HG03469 (cell line): ENCODE measurements around the gene SLC6A11.

Experiments used
- ATAC-seq: cut with Tn5 transposase; IDR thresholded peaks from one replicate; pipeline ENCODE4 v1.9.1; 2021; ENCODE audit warnings: mild to moderate bottlenecking, moderate library complexity, moderate number of reproducible peaks; ENCODE audit not compliant: unreplicated experiment

SLC6A11 gene

GRCh38 chr3:10816019-10816862 lies at the start of gene SLC6A11:
Gene SLC6A11, plus strand, starts transcription at chr3:10816228. Its CDS starts 38 bp downstream, at chr3:10816266.
- no peak for ATAC-seq

DNA sequence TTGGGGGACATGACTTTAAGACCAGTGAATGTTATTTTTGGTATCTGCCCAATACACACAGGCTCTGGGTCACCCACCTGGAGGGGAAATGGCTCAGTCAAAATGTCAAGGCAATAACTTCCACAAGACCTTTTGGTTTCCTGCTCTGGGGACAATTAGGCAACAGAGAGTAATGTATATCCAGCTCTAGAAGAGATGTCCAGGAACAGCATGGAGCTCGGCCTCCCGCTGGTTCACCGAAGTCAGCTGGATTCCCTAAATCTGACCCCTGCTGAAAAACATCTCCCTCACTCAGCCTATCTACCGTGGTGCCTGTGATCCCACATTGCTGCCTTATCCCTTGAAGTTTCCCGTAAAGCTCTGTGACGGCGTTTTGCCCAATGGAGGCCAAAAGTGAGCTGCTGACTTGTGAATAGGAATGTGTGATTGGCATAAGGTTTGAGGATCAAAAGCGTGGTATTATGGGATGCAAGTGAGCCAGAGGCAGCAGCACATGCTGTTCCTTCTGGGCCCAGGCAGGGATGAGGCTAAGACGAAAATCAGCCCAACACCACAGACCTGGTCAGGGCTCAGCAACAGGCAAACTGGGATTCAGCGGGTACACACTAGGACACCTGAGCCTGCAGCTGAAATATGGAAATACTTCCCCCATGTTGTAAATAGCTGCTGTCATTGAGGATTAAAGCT lies 47.2 kb upstream of the SLC6A11 start:
- ATAC-seq: no peak

DNA sequence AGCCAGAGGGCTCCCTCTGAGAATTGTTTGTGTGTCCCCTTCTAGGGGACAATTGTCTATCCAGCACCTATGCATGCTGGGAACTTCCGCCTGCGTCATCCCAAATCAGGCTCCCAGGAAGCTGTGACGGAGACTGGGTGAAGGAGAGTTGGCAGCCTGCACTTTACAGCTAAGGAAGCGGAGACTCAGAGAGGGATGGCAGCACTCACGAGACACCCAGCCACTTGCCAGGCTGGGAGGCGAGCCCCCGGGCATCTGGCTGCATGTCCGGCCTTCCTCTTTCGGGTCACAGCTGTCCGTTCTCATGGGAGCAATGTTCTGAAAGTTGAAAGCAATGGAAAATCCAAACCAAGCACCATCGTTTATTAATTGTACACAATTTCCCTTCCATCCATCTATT lies 45.5 kb upstream of the SLC6A11 start:
- no peak for ATAC-seq

- no peak for ATAC-seq
These were observed 45.0 kb upstream of the SLC6A11 start for GRCh38 chr3:10770981-10771380.

DNA sequence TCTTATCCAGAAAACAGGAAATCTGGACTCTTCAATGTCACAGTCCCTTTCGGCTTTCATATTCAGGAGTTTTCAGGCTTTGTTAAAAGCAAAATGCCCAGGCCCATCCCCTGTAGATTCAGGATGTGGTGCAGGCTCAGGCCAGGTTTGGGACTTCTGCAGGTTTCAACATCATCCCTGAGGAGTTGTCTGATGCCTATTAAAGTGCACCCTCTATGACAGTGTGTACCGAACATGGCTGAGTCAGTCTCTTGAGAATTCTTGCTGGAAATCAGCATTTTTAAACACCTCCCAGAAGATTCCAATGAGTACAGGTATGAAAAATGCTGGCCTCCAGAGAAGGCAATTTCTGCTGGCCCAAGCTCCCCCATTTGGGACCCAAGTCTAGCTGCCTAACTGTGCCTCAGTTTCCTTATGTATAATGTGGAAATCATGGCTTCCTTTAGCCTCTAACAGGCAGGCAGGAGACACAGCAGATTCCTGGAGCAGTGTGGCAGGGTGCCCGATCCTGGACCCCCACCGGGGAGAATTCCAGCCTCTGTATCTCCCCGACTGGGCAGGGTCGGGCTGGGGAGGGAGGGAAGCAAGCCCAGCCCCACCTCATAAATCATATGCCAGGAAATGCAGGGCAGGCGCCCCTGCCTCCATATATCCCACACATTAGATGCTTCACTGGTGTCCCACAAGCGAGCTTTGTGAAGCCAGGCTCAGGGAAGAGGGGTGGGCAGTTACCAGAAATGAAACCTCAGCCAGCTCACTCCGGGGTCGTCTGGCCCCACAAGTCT lies 44.4 kb upstream of the SLC6A11 start:
- no peak for ATAC-seq

- ATAC-seq: no peak
These were observed 43.5 kb upstream of the SLC6A11 start for GRCh38 chr3:10772271-10773161.

DNA sequence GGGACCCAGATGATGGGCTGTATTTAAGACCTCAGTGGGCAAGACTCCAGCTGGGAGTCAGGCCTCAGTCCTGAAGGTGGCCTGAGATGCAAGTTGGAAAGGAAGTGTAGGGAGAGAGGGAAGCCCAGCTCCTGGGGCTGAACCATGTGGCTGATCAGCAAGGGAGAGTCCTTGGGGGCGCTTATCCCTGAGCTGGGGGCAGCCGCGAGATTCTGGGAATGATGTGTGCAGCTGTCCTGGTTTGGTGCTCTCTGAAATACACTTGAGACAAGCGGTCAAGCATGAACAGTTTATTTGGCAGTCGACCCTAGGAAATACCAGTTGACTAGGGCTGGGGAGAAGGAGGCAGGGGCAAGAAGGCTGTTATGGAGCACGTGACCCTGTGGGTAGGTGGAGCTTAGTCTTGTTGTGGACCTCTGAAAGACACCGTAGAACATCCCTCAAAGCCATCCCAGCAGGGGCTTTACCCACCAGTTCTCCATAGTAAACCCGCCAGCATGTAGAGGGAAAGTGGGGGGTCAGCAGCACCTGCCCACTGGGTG lies 41.8 kb upstream of the SLC6A11 start:
- ATAC-seq: no peak

DNA sequence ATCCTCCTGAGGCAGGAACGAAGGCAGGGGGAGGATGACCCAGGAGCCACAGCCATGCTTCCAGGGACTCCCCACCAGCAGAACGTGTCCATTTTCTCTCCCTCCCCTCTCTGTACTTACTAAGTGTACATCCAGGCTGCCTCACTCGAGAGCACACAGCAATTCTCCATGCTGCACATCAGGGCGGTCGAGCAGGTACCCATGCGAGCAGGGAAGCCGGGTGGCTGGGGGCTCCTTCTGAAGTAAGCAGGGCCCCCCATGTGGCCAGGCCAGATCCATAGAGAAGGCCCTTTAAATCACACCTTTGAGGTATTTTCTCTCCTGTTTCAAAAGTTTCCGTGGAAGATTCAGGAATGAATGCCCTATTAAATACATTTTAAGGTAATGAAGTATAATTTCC lies 41.2 kb upstream of the SLC6A11 start:
- ATAC-seq: no peak

GRCh38 chr3:10775259-10775658 lies 40.8 kb upstream of the SLC6A11 start:
- ATAC-seq: no peak

DNA sequence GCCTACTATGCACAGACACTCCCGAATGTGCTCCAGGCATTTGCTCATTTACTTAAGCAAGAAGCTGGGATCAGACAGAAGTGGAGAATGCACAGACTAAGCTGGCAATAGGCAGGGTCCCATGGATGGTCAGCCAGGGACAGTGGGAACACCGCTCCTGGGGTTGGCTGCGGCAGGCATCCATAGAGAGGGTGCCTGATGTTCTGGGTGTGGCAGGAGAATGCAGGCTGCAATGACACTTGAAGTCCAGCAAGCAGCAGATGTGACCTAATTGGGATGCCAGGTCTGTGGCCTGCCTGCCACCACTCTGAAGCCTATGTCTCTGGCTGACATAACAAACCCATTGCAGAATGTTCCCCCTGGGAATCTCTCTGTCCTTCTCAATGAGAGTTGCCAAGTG lies 40.2 kb upstream of the SLC6A11 start:
- no peak for ATAC-seq

GRCh38 chr3:10777627-10778026 lies 38.4 kb upstream of the SLC6A11 start:
- no peak for ATAC-seq

DNA sequence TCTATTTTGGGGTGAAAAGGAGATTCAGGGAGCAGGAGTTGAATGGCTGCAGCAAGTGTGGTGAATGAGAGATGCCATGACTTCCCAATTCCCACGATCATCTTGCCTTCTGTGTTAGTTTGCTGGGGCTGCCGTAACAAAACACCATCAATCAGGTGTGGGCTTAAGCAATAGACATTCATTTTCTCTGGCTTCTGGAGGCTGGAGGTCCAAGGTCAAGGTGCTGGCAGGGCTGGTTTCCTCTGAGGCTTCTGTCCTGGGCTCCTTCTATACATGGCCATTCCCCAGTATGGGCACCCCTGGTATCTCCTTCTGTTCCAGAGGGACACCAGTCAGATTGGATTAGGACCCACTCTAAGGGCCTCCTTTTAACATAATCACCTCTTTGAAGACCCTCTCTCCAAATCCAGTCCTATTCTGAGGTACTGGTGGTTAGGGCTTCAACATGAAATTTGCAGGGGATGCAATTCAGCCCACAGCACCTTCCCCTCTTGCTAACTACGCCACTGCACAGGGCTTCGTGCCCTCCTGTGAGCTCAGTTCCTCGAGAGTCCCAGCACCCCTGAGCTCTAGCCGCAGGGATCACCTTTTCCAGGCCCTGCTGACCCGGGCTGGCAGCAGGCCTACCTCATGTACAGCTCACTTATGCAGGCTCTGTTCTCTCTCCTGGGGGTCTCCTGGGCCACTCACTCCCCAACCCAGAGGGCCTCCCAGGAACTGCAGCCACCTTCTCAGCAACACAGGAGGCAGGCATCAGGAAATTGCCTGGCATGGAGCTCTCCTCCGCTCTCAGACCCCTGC lies 37.3 kb upstream of the SLC6A11 start:
- no peak for ATAC-seq

DNA sequence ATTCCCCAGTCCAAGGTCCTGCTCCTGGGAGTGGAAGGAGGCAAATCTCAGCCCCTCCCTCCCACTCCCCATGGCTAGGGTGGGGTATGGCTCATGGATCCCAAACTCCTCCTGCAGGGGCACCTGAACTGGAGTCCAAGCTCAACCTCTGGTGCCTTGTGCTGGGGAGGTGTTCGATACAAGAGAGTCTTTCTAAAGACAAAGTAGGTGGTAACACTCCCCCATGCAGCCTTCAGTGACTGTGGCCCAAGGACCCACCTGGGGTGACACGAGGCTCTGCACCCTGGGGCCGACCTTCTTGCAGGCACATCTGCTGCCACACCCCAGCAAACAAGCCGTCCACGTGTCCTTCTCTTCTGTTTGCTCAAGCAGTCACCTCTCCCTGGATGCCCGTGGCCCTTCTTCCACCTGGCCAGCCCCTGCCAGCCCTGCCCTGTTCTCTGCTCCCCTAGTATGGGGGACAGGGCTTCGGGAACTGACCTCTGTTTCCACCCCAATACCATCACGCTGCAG lies 36.7 kb upstream of the SLC6A11 start:
- ATAC-seq: no peak

DNA sequence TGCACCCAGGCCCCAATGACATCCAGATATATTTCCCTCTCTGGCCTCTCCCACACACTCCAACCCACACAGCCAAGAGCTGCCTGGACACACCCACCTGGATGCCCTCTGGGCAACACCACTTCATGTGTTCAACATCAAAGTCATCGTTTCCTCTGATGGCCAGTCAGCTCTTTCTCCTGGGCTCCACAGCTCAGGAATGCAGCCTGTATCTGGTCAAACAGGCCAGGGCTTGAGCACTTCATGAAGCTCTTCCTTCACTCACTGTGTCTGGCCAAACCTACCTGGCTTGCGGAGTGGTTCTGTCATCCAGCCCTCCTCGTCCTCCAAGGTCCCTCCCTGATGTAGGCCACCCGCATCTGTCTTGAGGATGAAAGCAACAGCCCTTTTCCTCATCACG lies 35.8 kb upstream of the SLC6A11 start:
- ATAC-seq: no peak

GRCh38 chr3:10780922-10781321 lies 35.1 kb upstream of the SLC6A11 start:
- no peak for ATAC-seq

- ATAC-seq: no peak
These were observed 34.0 kb upstream of the SLC6A11 start for GRCh38 chr3:10781981-10782380.

GRCh38 chr3:10783360-10784351 lies 32.4 kb upstream of the SLC6A11 start:
- ATAC-seq: no peak

DNA sequence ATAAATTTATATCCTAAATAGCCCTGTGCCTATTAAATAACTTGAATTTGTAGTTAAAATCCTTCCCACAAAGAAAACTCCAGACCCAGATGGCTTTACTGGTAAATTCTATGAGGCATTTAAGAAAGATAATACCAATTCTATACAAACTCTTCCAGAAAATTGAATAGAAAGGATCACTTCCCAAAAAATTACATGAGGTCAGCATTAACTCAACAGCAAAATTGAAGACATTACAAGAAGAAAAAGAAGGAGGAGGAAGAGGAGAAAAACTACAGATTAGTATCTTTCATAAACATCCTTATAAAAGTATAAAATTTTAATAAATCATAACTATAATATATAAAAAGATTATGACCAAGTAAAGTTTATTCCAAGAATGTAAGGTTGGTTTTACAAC lies 29.4 kb upstream of the SLC6A11 start:
- ATAC-seq: no peak
